Midbrain (tissue), 1 donor: ENCODE results near the gene MYRFL.

ENCODE experiments used
- DNase-seq: peaks from one replicate; lab custom pipeline; 2025; lab: John Stamatoyannopoulos, UW

The MYRFL gene

GRCh38 chr12:69932676-69933552, 107.9 kb downstream of the MYRFL start:
- no peak for DNase-seq

DNA sequence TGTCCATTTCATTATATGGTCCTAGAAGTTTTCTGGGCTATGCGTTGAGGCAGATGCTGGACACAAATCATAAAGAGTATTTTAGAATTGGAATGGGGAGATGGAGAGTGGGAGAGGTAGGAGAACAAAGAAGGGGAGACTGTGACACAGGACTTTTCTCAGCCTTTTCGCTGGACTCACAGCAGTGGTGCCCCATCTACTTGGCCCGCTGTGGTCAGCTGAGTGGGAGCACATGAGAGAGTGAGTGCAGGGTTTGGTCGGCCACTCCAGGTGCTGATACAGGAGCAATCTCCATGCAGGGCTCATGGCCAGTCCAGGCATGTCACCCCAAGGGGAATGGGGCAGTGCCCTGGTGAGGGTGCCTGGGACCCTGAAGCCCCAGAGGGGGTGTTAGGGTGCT, 109.0 kb downstream of the MYRFL start:
- DNase-seq: no peak

DNA sequence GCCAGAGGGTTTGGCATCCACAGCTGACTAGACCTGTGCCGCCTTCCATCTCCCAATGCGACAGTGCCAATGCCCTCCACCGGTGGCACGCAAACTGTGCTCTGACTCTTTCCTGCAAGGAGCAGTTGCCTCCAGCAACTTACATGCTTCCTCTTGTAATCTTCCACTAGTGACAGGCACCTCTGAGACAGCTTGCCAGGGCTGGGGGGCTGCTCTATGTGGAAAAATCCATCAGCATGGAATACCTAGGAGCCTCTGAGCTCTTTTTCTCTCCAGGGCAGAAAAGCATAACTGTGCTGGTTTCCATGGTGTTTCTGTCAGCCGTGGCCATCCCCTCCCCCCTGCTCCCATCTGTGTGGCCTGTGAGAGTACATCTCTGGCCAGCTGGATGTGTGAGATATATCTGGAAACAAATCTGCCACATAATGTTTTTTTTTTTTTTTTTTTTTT, 110.6 kb downstream of the MYRFL start:
- no peak for DNase-seq

GRCh38 chr12:69936214-69936731, 111.2 kb downstream of the MYRFL start:
- no peak for DNase-seq

- DNase-seq: no peak
Observed at GRCh38 chr12:69936766-69937165, 111.7 kb downstream of the MYRFL start.

GRCh38 chr12:69947123-69947522, 122.1 kb downstream of the MYRFL start:
- no peak for DNase-seq

DNA sequence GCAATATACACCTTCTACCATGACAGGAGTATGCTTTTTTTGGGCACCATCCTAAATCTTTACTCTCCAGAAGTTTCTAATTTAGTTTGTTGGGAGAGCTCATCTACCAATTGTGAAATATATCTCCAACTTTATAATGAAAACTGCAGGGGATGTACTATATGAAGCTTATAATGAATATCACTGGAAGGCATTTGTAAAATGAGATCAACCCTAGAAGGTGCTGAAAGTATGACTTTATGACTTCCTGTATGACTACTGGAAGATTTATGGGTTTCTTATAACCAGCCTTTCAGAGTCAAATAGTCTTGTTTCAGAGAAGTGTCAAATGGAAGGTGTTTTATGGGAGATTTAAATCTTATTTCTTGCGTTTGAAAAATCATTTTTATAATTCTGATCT, 122.9 kb downstream of the MYRFL start:
- DNase-seq: no peak

GRCh38 chr12:69948851-69949250, 123.8 kb downstream of the MYRFL start:
- DNase-seq: no peak

DNA sequence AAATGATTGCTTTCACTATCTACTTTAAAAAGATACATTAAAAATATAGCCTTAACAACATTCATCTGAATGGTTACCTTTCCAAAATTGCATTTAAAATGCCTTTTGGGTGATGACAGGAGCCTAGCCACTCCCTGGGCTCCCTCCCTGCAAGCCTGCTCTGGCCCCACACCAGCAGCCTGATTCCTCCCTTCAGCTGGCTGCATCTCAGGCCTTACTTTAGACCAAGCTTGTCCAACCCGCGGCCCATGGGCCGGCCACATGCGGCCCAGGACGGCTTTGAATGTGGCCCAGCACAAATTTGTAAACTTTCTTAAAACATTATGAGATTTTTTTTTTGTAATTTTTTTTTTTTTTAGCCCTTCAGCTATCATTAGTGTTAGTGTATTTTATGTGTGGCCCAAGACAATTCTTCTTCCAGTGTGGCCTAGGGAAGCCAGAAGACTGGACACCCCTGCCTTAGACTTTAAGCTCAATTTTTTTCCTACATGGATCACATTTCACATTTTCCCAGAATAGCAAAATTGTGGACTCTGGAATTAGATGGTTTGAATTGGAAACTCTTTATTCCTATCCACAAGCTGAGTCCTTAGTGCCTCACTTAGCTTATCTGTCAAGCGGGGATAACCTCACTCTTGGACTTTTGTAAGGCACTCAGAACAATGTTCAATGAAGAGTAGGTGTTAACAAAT, 124.4 kb downstream of the MYRFL start:
- DNase-seq: no peak

DNA sequence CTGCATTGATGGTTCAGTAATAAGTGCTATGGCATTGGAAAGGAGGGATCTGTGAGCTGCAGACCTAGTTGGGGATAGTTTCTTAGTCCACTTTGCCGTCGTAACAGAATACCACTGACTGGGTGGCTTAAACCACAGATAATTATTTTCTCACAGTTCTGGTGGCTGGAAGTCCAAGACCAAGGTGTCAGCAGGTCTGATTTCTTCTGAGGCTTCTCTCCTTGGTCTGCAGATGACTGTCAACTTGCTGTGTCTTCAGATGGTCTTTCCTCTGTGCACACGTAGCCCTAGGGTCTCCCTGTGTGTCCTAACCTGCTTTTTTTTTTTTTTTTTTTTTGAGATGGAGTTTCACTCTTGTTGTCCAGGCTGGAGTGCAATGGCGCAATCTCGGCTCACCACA, 126.1 kb downstream of the MYRFL start:
- DNase-seq: no peak

GRCh38 chr12:69952890-69953289, 127.9 kb downstream of the MYRFL start:
- DNase-seq: no peak

GRCh38 chr12:69961246-69961645, 136.2 kb downstream of the MYRFL start:
- DNase-seq: no peak

- no peak for DNase-seq
Observed at GRCh38 chr12:69966409-69966808, 141.4 kb downstream of the MYRFL start.

GRCh38 chr12:69966839-69967238, 141.8 kb downstream of the MYRFL start:
- no peak for DNase-seq

- no peak for DNase-seq
Observed at GRCh38 chr12:69969011-69969410, 144.0 kb downstream of the MYRFL start.

GRCh38 chr12:69972136-69972535, 147.1 kb downstream of the MYRFL start:
- no peak for DNase-seq

- no peak for DNase-seq
Observed at GRCh38 chr12:69978020-69978419, 153.0 kb downstream of the MYRFL start.

DNA sequence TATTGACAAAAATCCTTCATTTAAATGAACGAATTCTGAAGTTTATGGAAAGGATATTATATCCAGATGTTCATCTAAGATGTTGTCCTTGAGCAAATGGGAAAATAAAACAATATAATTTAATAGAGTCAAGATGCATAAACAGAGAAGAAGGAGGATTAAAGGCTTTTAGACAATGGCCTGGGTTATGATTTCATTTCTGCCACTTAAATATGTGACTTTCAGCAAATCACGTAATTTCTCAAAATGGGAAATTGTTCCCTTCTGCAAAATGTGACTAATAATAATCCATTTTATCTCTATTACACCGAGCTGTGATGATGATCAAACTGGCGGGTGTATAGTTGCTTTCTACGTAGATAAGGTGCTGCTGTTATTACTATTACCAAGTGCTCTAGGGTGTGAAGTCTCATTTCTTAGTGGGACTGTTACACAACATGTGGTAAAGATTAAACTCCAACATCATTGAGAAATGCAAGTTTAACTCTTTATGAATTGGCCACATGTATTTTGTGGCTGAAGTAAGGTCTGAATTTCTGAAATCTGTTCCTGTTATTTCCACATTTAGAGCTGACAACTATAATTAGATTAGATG, 157.0 kb downstream of the MYRFL start:
- no peak for DNase-seq

DNA sequence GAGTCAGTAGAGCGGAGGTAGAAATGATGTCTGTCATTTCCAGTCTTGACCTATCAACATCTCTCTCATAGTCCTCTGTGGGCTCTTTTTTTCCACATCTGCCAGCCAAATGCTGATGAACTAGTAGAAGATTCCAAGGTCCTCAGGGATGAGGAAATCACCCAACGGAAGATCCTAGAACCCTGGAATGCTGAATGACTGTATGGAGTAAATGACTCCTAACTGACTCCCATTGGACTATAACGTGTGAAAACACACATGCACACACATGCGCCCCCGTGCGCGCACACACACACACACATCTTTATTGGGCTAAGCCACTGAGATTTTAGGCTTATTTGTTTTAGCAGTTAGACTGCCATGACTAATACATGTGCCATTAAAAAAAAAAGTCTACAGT, 159.2 kb downstream of the MYRFL start:
- no peak for DNase-seq

- no peak for DNase-seq
Observed at GRCh38 chr12:69985656-69986055, 160.6 kb downstream of the MYRFL start.

DNA sequence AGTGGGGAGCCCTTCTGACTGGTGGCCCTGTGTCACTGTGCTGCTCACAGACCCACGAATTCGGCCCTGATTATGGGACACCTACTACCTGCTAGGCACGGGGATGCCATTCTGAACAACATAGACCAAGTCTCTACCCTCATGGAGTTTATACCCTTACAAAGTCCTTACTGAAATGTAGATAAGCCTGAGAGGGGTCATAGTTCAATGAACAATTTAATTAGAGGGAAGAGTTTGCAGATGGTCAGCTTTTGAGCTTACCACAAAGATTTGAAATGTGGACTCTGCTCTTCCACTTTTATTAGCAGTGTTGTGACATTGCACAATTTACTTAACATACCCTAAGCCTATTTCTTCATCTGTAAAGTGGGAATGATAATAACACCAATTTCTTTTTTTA, 161.1 kb downstream of the MYRFL start:
- no peak for DNase-seq

DNA sequence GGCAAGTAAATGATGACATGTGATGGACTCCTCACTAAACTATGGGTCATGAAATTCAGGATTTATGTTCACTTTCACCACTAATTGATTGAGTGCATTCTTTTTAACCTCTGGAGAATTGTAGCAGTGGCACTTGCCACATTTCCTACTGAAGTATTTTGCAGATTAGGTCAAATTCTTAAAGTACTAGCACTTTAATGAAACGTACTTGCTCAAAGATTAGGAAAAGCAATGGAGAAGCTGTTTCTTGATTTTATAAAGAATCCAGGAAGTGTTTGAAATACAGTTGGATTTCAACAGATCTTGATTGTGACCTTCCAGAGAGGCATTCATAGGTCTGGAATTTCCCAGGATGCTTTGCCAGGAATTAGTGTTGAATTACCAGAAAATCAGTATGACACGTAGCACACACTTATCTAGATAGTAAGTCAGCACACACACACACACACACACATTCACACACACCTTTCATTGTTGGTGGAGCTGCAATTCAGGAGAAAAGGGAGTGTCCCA, 162.6 kb downstream of the MYRFL start:
- DNase-seq: no peak
